ENCODE measurements around the gene CCDC157.

The CCDC157 gene

GRCh38 chr22:30357650-30358215 is 926 bp downstream of the CCDC157 start:
- no peak for DNase-seq

GRCh38 chr22:30358541-30358940 is 1.7 kb downstream of the CCDC157 start:
- no peak for DNase-seq

GRCh38 chr22:30361916-30362650 is 5.3 kb downstream of the CCDC157 start:
- DNase-seq: no peak

GRCh38 chr22:30362651-30363281 is 6.0 kb downstream of the CCDC157 start:
- DNase-seq: no peak

DNA sequence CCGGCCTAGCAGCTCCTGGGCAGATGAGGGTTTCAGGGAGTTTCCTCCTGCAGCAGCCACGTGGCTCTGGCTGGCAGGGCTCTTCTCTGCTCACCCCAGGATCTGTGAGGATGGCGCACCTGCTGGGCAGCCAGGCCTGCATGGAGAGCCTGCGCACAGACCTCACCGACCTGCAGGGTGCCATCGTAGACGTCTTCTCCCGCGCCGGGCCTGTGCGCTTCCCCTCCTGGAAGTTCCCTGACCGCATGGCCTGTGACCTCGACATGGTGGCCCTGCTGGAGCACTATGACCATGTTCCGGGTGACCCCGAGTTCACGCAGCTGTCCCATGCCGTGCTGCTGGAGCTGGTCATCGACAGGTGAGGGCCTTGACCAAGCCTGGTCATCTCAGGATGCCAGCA is 9.1 kb downstream of the CCDC157 start:
- DNase-seq: no peak

DNA sequence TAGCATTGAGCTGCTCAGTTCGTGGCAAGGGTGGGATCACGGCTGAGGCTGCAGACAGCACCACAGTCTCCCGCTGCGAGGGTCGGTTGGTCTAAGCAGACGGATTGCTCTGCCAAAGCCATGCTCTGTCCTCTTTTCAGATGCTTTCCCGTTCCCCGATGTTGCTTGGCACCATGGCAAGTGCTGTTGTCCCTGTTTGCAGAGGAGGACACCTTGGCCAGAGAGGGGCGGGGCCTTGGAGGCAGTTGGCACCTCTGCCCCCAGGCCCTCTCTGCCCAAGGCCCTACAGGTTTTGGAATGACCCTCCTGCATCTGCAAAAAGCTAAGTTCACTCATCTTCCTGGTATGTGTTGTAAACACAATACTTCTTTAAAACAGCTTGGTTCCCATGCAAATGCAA is 11.6 kb downstream of the CCDC157 start:
- no peak for DNase-seq

GRCh38 chr22:30370641-30371230 is 13.9 kb downstream of the CCDC157 start:
- no peak for DNase-seq

GRCh38 chr22:30371321-30371720 is 14.5 kb downstream of the CCDC157 start:
- DNase-seq: no peak

DNA sequence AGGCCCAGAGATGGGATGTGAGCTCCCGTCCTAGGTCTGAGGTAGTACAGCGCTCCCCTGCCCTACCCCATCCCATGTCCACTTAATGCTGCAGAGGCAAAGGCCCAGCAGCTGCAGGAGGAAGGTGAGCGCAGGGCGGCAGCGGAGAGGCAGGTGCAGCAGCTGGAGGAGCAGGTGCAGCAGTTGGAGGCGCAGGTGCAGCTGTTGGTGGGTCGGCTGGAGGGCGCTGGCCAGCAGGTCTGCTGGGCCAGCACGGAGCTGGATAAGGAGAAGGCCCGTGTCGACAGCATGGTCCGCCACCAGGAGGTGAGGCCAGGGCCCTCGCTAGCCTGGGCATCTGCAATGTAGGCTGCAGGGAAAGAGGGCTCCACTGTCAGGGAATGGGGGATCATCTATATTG is 15.2 kb downstream of the CCDC157 start:
- no peak for DNase-seq

- no peak for DNase-seq
These were observed 16.1 kb downstream of the CCDC157 start for GRCh38 chr22:30372915-30373314.

DNA sequence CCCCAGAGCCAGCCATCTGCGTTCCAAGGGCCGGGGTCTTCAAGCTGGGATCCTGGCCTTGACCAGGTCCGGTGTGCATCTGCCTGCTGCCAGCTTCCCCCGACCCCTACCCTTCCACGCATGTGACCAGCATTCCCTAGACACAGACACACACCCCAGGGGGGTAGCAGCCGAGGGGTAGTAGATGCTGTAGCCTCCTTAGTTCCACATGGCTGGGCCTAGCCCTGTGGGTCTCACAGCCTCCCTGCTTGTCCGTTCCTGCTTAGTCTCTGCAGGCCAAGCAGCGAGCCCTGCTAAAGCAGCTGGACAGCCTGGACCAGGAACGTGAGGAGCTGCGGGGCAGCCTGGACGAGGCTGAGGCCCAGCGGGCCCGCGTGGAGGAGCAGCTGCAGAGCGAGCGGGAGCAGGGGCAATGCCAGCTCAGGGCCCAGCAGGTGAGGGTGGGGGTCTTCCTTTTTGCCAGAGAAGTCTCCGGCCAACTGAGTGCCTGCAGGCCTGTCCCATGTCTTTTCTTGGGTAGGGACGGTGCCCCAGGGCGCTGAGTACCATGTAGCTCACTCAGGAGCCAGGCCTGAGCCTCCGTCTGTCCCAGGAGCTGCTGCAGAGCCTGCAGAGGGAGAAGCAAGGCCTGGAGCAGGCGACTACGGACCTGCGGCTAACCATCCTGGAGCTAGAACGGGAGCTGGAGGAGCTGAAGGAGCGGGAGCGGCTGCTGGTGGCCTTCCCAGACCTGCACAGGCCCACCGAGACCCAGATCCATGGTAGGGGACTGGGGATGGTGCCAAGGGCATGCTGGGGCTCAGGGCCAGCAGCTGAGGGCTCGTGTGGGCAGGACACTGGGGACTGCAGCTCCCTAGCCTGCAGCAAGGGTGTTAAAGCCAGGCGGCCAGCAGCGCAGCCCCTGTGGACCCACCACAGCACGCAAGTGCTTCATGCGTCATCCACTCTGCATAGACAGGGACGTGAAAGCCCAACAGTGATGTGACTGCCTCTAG is 16.8 kb downstream of the CCDC157 start:
- DNase-seq: no peak

DNA sequence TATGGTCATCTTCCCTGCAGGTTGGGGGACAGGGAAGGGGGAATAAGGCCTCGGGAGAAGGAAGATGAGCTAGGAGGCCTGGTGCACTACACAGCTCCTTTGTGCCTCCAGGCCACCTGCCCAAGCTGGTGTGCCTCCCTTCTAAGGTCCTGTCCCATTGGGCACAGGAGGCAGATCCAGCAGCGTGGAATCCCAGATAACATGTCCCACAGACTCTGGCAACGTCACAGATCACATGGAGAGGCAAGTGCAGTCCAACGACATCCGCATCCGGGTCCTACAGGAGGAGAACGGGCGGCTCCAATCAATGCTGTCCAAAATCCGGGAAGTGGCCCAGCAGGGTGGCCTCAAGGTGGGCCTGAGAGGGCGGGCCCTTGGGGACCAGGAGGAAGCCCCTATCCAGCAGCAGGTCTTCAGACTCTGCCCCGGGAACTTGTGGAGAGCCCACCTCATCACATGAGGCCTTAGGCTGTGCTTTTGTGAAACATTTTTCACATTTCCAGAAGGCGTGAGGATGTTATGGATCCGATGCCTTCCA is 18.6 kb downstream of the CCDC157 start:
- DNase-seq: no peak

DNA sequence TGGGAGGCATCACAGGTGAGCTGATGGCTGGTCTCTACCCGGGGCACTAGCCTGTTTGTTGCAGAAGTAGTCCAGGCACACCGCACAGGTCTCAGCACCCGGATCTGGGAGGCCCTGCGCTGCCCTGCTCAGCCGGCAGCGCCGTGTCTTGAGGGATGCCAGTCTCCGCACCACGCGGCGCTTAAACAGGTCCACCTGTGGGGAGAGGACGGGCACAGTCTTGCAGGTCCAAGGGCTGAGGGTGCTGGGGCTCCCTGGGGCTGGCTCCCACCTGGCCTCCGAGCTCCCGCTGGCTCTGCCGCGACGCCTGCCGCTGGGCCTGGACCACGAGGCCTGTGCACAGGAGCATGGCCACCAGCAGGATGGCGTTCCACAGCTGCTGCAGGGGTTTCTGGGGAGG is 23.2 kb downstream of the CCDC157 start:
- no peak for DNase-seq

DNA sequence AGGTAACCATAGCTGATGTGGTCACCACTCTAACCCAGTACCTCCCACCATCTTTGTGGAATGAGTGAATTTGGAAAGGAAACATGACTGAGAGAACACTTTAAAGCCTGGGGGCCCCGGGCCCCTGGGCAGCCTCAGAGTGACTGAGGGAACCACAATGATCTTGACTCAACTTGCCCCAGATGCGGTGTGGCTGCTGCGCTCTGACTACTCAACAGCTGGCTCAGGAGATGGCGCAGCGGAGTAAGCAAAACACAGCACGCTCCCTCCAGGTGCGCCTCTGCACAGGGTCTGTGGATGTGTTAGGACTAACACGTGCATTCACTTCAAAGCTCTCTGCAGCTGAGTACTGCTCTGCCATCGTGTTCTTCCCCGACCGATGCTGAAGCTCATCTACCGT is 24.5 kb downstream of the CCDC157 start:
- no peak for DNase-seq

DNA sequence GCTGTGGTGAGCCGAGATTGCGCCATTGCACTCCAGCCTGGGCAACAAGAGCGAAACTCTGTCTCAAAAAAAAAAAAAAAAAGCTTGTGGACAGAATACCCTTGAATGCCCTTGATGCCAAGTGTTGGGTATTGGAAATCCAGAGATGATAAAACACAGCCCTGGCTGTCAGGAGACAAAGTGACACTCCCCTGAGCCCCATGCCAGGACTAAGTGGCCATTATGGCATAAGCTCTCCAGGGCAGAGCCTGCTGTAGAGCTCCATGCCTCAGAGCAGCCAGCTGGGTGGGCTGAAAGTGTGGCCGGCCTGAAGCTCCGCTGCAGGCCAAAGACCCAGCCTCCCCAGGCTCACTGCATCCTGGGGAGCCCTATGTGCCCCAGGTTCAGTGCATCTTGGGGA is 25.5 kb downstream of the CCDC157 start:
- no peak for DNase-seq

- no peak for DNase-seq
These were observed 26.3 kb downstream of the CCDC157 start for GRCh38 chr22:30383061-30383460.

DNA sequence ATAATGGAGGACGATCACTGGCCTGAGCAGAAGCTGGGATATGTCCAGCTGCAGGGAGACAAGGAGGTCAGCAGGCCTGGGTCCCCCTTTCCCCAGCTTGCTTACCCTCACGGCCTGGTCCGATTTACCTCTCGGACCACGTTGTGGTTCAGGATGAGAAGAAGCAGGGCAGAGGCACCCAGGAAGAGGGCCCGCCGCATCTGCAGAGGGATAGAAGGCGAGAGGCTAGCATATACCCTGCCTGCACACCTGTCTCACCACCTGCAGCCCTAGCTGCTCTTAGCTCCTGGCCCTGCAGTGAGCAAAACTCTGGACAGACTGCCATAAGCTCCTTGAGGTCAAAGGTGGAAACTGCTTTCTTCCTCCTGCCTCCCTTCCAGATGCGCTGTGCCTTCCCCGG is 29.1 kb downstream of the CCDC157 start:
- DNase-seq: no peak

GRCh38 chr22:30386608-30386959 is 29.8 kb downstream of the CCDC157 start:
- no peak for DNase-seq

- peak; percentile 75 to 76 for DNase-seq
These were observed 30.4 kb downstream of the CCDC157 start, which contains the start of gene RNF215 for GRCh38 chr22:30386960-30387827. TSS of gene RNF215 (minus strand) at chr22:30387411. CDS start at chr22:30387313, 98 bp downstream.

DNA sequence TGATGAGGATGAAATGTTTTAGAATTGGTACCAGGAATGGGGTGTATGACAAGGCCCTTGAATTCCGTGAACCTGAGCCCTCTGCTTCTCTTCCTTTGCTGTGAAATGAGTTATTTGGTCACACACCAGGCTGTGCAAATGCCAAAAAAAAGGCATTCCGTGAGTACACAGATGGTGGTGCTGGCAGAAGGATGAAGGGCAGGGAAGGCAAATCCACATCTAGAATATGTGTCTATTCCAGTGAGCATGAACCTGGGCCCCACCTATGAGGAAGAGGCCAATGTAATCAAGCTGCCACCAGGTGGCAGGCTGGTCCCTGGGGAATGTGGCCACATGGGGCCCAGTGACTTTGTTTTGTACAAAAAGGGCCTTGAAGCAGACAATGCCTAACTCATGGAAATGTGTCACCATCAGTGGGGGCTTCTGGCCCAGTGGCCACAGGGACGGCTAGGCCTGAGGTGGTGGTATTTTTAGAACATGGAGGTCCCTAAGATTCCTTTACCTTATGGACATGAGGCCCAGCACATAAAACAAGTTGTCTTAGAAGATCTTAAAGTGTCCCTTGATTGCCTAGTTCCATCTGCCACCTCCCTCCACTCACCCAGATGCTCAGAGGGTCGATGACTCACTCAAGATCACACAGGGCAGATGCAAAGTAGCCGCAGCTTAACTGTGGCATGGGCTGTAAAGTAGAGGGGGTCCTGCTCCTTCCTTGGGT is 34.3 kb downstream of the CCDC157 start:
- peak; percentile 79 to 82 for DNase-seq
